Raji (cell line): ENCODE data around the gene C9orf50.

ENCODE experiments used
- POLR2A ChIP-seq: IDR thresholded peaks from 2 replicates; pipeline ENCODE4 v1.6.1; 2011; ENCODE audit warnings: low read depth, low read length, control low read depth; ENCODE audit not compliant: insufficient read depth

The C9orf50 gene

GRCh38 chr9:129620669-129621295, at the start of gene C9orf50:
TSS of gene C9orf50 (minus strand) at chr9:129621101. CDS start at chr9:129620574, 527 bp downstream.
- TF ChIP-seq POLR2A = no peak

- no peak for TF ChIP-seq POLR2A
These were observed 49.0 kb upstream of the C9orf50 start for GRCh38 chr9:129669946-129670345.

GRCh38 chr9:129669141-129669718, 48.3 kb upstream of the C9orf50 start:
- no peak for TF ChIP-seq POLR2A

- no peak for TF ChIP-seq POLR2A
These were observed 46.9 kb upstream of the C9orf50 start for GRCh38 chr9:129667850-129668249.

GRCh38 chr9:129667378-129667777, 46.5 kb upstream of the C9orf50 start:
- TF ChIP-seq POLR2A = no peak

- TF ChIP-seq POLR2A = no peak
These were observed 45.7 kb upstream of the C9orf50 start for GRCh38 chr9:129666575-129666974.

- no peak for TF ChIP-seq POLR2A
These were observed 45.1 kb upstream of the C9orf50 start for GRCh38 chr9:129665814-129666520.

GRCh38 chr9:129665389-129665775, 44.5 kb upstream of the C9orf50 start, which contains the start of gene PRRX2:
TSS of gene PRRX2 (plus strand) at chr9:129665647. CDS start at chr9:129665868, 221 bp downstream.
- no peak for TF ChIP-seq POLR2A

GRCh38 chr9:129664746-129665388, 44.0 kb upstream of the C9orf50 start:
- TF ChIP-seq POLR2A = no peak

- TF ChIP-seq POLR2A = no peak
These were observed 40.1 kb upstream of the C9orf50 start for GRCh38 chr9:129661029-129661428.

GRCh38 chr9:129656795-129657390, 36.0 kb upstream of the C9orf50 start:
- TF ChIP-seq POLR2A = no peak

- TF ChIP-seq POLR2A = no peak
These were observed 34.8 kb upstream of the C9orf50 start for GRCh38 chr9:129655696-129656095.

GRCh38 chr9:129655154-129655553, 34.3 kb upstream of the C9orf50 start:
- TF ChIP-seq POLR2A = no peak

GRCh38 chr9:129654554-129655040, 33.7 kb upstream of the C9orf50 start:
- no peak for TF ChIP-seq POLR2A
